HG03064 (cell line): ENCODE measurements around the gene TMEM178B.
"Not testable (repeated sequence)": the region's sequence is repeated elsewhere in the genome, so short reads cannot be mapped to it uniquely, and the experiment has no call there.

Experiments used
- ATAC-seq: cut with Tn5 transposase; IDR thresholded peaks from one replicate; pipeline ENCODE4 v1.9.1; 2021; ENCODE audit warnings: low read depth; ENCODE audit not compliant: unreplicated experiment

Gene TMEM178B

DNA sequence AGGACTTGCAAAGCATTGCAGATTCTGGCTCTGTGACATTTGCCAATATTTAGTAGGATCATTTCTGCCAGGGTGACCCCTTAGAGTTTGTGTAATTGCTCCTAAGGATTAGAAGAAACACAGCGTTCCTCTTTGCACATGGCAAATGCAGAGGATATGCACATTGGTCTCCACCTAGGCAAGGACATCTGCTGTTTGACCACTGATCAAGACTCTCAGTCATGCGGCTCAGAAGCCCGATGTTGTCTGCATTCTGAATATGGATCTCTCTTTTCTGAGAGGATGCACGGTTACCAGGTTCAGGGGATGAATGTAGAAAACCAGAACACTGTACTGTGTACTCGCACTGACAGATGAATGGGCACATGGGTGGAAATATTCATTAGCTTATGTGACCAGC is 296.8 kb downstream of the TMEM178B start:
- no peak for ATAC-seq

DNA sequence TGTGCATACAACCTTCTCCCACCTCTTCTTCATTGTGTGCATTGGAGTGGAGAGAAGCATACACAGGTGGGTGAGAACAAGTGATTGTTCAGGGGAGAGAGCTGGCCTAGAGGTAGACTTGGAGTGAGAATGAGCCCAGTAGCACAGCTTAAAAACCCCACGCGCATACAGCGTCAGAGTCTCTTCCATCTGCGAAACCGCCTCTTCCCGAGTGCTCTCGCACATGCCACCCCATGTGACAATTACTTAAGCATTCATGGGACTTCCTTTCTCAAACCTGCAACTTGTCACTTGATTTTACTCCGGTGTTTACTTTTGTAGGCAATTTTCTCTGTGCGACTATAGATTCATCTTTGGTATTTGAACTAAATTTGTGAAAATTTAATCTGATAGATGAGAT is 300.6 kb downstream of the TMEM178B start:
- no peak for ATAC-seq

DNA sequence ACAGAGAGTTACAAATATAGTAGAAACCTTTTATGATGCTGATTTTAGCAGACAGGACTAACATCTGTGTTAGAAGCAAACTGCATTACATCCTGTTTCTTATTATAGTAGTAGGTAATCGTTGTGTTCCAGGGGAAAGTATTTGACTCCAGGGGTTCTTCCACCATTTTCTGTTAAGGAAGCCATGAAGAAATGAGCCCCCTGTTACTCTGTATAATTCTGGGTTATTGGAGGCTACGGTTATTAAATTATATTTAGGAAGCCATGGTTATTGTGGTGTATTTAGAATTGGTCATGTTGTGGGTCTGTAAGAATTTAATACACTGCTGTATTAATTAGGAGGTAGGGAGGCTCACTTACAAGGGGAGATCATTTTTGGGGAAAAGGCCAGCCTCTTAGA is 301.6 kb downstream of the TMEM178B start:
- no peak for ATAC-seq

GRCh38 chr7:141377906-141378305 is 304.0 kb downstream of the TMEM178B start:
- no peak for ATAC-seq

DNA sequence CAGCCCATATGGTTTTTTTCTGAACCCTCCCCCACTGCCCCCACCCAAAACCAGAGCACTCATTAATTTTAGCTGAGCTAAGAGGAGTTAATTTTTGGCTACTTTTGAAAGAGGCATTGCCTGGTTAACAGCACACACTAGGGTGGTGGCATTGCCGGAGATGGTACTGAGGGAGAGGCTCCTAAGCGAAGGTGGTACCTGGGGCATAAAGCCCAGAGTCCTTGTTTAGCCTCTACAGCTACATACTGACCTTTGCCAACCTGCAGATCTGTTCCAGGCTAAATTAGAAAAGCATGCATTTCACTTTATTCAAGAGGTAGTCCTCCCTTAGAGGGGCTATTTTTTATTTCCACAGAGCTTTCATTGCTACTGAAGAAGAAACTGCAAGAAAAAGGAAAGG is 304.5 kb downstream of the TMEM178B start:
- no peak for ATAC-seq

DNA sequence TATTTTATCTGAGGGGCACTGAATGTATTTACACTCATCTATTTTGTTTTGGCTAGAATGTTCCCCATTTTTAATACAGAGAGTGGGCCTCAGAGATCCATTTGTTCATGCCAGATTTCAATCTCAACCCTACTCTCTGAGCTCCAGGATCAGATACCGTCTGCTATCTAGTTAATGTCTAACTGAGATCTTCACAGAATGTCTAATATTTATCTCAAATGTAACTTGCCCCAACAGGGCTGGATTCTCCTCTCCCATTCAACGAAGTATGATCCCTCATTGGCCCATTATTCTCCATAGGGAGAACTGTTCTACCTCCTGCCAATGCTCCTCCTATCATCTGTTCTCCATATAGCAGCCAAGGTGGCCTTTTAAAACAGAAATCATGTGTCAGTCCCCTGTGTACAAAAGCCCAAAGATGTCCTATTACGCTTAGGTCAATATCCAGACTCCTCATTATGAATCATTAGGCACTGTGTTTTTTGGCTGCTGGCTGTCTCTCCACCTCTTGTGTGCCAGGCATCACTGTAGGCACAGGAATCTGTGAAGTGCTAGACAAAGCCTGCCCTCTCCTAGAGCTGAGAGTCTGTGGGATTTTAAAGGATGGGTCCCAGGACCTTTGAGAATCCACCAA is 308.0 kb downstream of the TMEM178B start:
- no peak for ATAC-seq

- not testable (repeated sequence) for ATAC-seq
Observed at GRCh38 chr7:141383356-141383755, 309.5 kb downstream of the TMEM178B start.

DNA sequence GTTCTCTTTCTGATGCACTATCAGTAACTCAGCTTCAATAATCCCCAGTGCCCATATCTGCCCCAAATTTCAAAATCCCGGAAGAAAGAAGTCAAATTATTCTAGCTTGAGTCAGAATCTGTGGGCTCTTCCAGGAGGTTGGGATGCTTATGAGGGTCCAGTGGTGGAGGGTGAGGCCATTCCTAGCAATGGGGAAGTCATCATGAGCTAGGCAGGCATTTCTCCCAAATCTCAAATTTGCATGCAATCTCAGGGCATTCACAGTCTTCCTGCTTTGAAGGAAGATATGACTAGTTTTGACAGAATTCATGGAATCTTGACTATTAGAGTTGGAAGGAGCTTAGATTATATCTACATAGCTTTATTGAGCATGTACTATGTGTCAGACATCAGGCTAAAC is 313.0 kb downstream of the TMEM178B start:
- no peak for ATAC-seq

GRCh38 chr7:141387521-141388217 is 313.8 kb downstream of the TMEM178B start:
- no peak for ATAC-seq

DNA sequence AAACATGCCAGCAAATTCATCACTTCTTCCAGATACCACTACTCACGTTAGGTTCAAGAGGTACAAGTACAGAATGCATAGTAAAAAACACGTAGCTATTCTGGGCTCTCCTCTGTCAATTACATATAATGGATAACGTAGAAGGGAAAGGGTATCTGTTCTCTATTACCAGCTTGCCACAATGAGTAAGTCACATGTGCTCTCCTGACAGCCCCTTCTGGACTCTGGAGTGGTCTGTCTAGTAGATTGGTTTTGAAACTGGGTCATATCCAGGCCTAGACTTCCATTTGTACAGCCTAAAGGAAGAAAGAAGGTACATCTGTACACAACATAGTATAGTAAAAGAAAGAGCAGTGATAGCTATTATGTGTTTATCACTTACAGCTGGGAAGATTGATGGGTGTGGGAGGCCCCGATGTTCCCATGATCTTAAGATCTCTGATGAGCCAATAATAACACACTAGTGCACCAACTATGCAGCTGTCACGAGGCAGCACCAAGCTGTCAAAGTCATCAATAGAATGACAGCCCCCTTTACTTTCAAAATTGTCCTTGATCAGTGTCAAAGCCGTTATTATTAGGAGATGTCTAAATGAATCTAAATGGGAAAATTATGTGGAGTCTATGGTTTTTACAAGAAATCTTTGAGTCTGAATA is 315.4 kb downstream of the TMEM178B start:
- no peak for ATAC-seq

- ATAC-seq, result no peak
Observed at GRCh38 chr7:141390339-141390738, 316.5 kb downstream of the TMEM178B start.

- ATAC-seq, result no peak
Observed at GRCh38 chr7:141393056-141393455, 319.2 kb downstream of the TMEM178B start.

GRCh38 chr7:141397236-141398163 is 323.6 kb downstream of the TMEM178B start:
- ATAC-seq, result no peak

- no peak for ATAC-seq
Observed at GRCh38 chr7:141400356-141400755, 326.5 kb downstream of the TMEM178B start.

- no peak for ATAC-seq
Observed at GRCh38 chr7:141402277-141402996, 328.6 kb downstream of the TMEM178B start.

- not testable (repeated sequence) for ATAC-seq
Observed at GRCh38 chr7:141403846-141404245, 330.0 kb downstream of the TMEM178B start.

DNA sequence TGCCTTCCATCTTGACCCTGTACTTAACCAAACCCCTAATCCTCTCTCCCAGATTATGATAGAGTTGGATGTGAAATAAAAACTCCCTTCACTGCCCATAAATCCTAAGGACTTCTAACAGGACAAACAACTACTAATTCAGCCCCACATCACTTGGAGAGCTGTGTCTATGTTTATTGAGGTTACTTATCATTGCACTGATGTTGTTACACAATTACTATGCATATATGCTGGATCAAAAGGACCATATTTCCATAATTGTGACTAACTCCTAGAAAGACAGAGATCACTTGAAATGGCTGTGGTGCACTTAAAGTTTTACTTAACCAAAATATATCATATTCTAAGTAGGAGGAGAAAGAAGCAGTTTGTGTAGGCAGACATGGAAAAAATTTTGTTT is 332.5 kb downstream of the TMEM178B start:
- ATAC-seq, result no peak

GRCh38 chr7:141407893-141408292 is 334.0 kb downstream of the TMEM178B start:
- ATAC-seq, result no peak

DNA sequence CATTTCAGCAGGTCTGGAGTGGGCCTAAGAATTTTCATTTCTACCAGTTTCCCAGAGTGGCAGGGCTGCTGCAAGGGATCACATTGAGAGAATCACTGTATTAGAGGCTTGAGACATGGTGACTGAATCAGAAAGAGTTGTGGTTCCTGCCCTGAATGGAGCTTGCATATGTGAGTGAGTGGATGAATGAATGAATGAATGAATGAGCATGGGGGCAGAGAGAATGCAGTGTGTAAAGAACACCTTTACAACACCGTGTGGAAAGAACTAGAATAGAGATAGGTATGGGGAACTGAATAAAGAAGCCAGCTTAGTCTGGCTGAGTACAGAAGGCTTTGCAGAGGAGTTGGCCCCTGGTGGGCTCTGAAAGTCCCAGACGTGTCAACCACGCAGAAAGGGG is 334.6 kb downstream of the TMEM178B start:
- ATAC-seq, result no peak

DNA sequence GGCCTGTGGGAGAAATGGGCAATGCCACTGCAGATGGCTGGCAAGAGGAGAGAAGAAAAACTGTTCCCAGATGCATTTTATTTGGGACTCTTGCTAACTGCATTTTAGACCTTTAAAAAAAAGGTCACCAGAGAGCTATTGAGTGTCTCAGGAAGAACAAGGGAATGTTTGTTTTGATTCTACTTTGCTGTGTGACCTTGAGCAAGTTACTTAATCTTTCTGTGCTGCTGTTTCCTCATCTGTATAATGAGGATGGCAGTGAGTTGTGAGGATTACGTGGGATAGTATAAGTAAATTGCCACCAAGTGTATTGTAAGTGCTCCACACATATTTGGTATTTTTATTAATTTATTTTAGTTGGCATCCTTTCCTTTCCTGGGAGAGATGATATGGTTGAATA is 335.4 kb downstream of the TMEM178B start:
- ATAC-seq, result no peak
